H1 (cell line): ENCODE measurements around the gene RAB36. TPM values are rescaled to one million over a fixed set of nuclear protein-coding genes. Genes with fewer than 3 reads are reported as not detected.

Experiments used
- CTCF ChIA-PET: fragments of 300-600 bp; sonication (Branson Sonifier 250); formaldehyde crosslinking; loops from one replicate; lab custom pipeline; 2021; ENCODE audit not compliant: partially characterized antibody; lab: Charles Lee
- POLR2A ChIA-PET: fragments of 300-600 bp; sonication (Branson Sonifier 250); formaldehyde crosslinking; loops from one replicate; lab custom pipeline; 2021; ENCODE audit warnings: inconsistent platforms; ENCODE audit not compliant: partially characterized antibody; lab: Charles Lee
- DNase-seq, 2 experiments: peaks; one replicate each; pipeline versions ENCODE4 v3.0.0 to v3.0.0-alpha.2; 2010 to 2022; ENCODE audit warnings: low spot score in 2 of 2, low read depth in 1 of 2, mixed read lengths in 1 of 2
- FAIRE-seq: peaks from 2 replicates; lab custom pipeline; 2011; peaks lifted over from hg19 to GRCh38; lab: Jason Lieb, UNC
- H2AFZ ChIP-seq: 2 replicates; pipeline ENCODE4 v1.8.1; 2012; ENCODE audit warnings: low read length, inconsistent platforms
- H2AK5ac ChIP-seq: 2 replicates; pipeline ENCODE4 v1.6.1; 2013; ENCODE audit warnings: low read depth, low read length
- H2BK120ac ChIP-seq: replicated peaks from 2 replicates; pipeline ENCODE3; 2013; ENCODE audit warnings: low read depth, low read length, inconsistent platforms
- H2BK12ac ChIP-seq: 2 replicates; pipeline ENCODE4 v1.6.1; 2013; ENCODE audit warnings: low read depth, low read length
- H2BK15ac ChIP-seq: 2 replicates; pipeline ENCODE4 v1.6.1; 2013; ENCODE audit warnings: low read length
- H2BK20ac ChIP-seq: 2 replicates; pipeline ENCODE4 v1.6.1; 2013; ENCODE audit warnings: low read length
- H2BK5ac ChIP-seq: 2 replicates; pipeline ENCODE4 v1.6.1; 2013; ENCODE audit warnings: low read depth, low read length
- H3K14ac ChIP-seq: 2 replicates; pipeline ENCODE4 v1.6.1; 2013; ENCODE audit warnings: inconsistent platforms; ENCODE audit not compliant: insufficient read length
- H3K18ac ChIP-seq: 2 replicates; pipeline ENCODE4 v1.6.1; 2013; ENCODE audit warnings: low read length; ENCODE audit errors: extremely low read depth
- H3K23ac ChIP-seq: 2 replicates; pipeline ENCODE4 v1.6.1; 2013; ENCODE audit warnings: inconsistent platforms; ENCODE audit not compliant: insufficient read length
- H3K23me2 ChIP-seq: 2 replicates; pipeline ENCODE4 v1.6.1; 2013; ENCODE audit warnings: low read depth, low read length
- H3K27ac ChIP-seq: 2 replicates; pipeline ENCODE4 v1.6.1; 2011; ENCODE audit warnings: low read depth, low read length, inconsistent platforms
- H3K27me3 ChIP-seq, 4 experiments: replicated peaks in 1 of 4; 1 replicate in 1 of 4; 2 replicates in 3 of 4; pipeline versions ENCODE4 v1.6.1 to v1.8.1; 2011 to 2013; ENCODE audit warnings: low read length in 3 of 4, mild to moderate bottlenecking in 3 of 4, inconsistent platforms in 2 of 4, mixed read lengths in 2 of 4, moderate library complexity in 1 of 4; ENCODE audit not compliant: control insufficient read depth in 3 of 4, insufficient read depth in 3 of 4; ENCODE audit errors: extremely low read depth in 1 of 4
- H3K36me3 ChIP-seq, 4 experiments: 2 replicates each; pipeline versions ENCODE4 v1.6.1 to v1.8.1; 2011 to 2013; ENCODE audit warnings: mild to moderate bottlenecking in 4 of 4, low read length in 3 of 4, moderate library complexity in 2 of 4, control low read depth in 1 of 4, inconsistent platforms in 1 of 4; ENCODE audit not compliant: insufficient read depth in 4 of 4, control insufficient read depth in 2 of 4
- H3K4ac ChIP-seq: replicated peaks from 2 replicates; pipeline ENCODE3; 2013; ENCODE audit warnings: low read length, low read depth, mixed read lengths, inconsistent platforms; ENCODE audit not compliant: insufficient read length
- H3K4me1 ChIP-seq, 4 experiments: replicated peaks in 1 of 4; 1 replicate in 1 of 4; 2 replicates in 3 of 4; pipeline versions ENCODE4 v1.6.1 to v1.8.1; 2011 to 2013; ENCODE audit warnings: low read length in 3 of 4, inconsistent platforms in 2 of 4, mixed read lengths in 1 of 4; ENCODE audit not compliant: insufficient read depth in 4 of 4, control insufficient read depth in 3 of 4
- H3K4me2 ChIP-seq, 2 experiments: 2 replicates each; pipeline versions ENCODE4 v1.6.1 to v1.8.1; 2011 to 2013; ENCODE audit warnings: low read depth in 2 of 2, low read length in 2 of 2, control low read depth in 1 of 2, inconsistent platforms in 1 of 2, mild to moderate bottlenecking in 1 of 2; ENCODE audit not compliant: insufficient read depth in 1 of 2
- H3K4me3 ChIP-seq, 4 experiments: fragments of 200-600, 300-600 bp in 1 of 4; sonication (generic), shearing (Covaris generic), sonication (Bioruptor Twin) in 1 of 4; 2 replicates each; pipeline versions ENCODE4 v1.5.1 to v1.8.1; 2011 to 2016; ENCODE audit warnings: low read length in 4 of 4, low read depth in 3 of 4, control low read depth in 2 of 4, inconsistent platforms in 2 of 4, mild to moderate bottlenecking in 2 of 4, mixed read lengths in 1 of 4, moderate library complexity in 1 of 4; ENCODE audit not compliant: insufficient read depth in 2 of 4; ENCODE audit errors: extremely low read depth in 1 of 4
- H3K56ac ChIP-seq: replicated peaks from 2 replicates; pipeline ENCODE3; 2013; ENCODE audit warnings: low read depth, mild to moderate bottlenecking, mixed read lengths, low read length, inconsistent platforms; ENCODE audit not compliant: insufficient read length
- H3K79me1 ChIP-seq: 2 replicates; pipeline ENCODE4 v1.6.1; 2013; ENCODE audit warnings: low read depth, low read length, control low read depth
- H3K79me2 ChIP-seq, 2 experiments: 2 replicates each; pipeline versions ENCODE4 v1.6.1 to v1.8.1; 2012 to 2013; ENCODE audit warnings: low read length in 2 of 2, mild to moderate bottlenecking in 2 of 2, inconsistent platforms in 1 of 2; ENCODE audit not compliant: insufficient read depth in 2 of 2, control insufficient read depth in 1 of 2
- H3K9ac ChIP-seq, 4 experiments: replicated peaks in 1 of 4; 1 replicate in 1 of 4; 2 replicates in 3 of 4; pipeline versions ENCODE4 v1.6.1 to v1.8.1; 2011 to 2013; ENCODE audit warnings: low read depth in 3 of 4, low read length in 3 of 4, control low read depth in 2 of 4, mild to moderate bottlenecking in 2 of 4, moderate library complexity in 2 of 4, inconsistent platforms in 1 of 4; ENCODE audit errors: extremely low read depth in 1 of 4
- H3K9me3 ChIP-seq, 2 experiments: 2 replicates each; pipeline versions ENCODE4 v1.6.1 to v1.8.1; 2012 to 2013; ENCODE audit warnings: mild to moderate bottlenecking in 2 of 2, moderate library complexity in 2 of 2, control low read depth in 1 of 2, inconsistent platforms in 1 of 2, low read depth in 1 of 2, low read length in 1 of 2, mixed read lengths in 1 of 2; ENCODE audit not compliant: insufficient read depth in 2 of 2
- H4K20me1 ChIP-seq, 2 experiments: replicated peaks in 1 of 2; 2 replicates each; pipeline versions ENCODE3 to v1.8.1; 2011 to 2013; ENCODE audit warnings: inconsistent platforms in 2 of 2, low read length in 2 of 2, mild to moderate bottlenecking in 1 of 2; ENCODE audit not compliant: insufficient read depth in 2 of 2, control insufficient read depth in 1 of 2
- H4K5ac ChIP-seq: 2 replicates; pipeline ENCODE4 v1.6.1; 2013; ENCODE audit warnings: low read length, low read depth, mixed read lengths, inconsistent platforms; ENCODE audit not compliant: insufficient read length
- H4K8ac ChIP-seq: 2 replicates; pipeline ENCODE4 v1.8.0; 2013; ENCODE audit warnings: mild to moderate bottlenecking, moderate library complexity, low read length, inconsistent platforms; ENCODE audit not compliant: insufficient read depth; ENCODE audit errors: extremely low read depth
- H4K91ac ChIP-seq: replicated peaks from 2 replicates; pipeline ENCODE3; 2013; ENCODE audit warnings: low read length, mixed read lengths, inconsistent platforms; ENCODE audit not compliant: insufficient read length
- NANOG ChIP-seq: IDR thresholded peaks from 2 replicates; pipeline ENCODE4 v1.6.1; 2011; ENCODE audit warnings: low read length, low read depth, mild to moderate bottlenecking, inconsistent platforms; ENCODE audit not compliant: insufficient read depth, poor library complexity, severe bottlenecking
- POU5F1 ChIP-seq: IDR thresholded peaks from 2 replicates; pipeline ENCODE4 v1.6.1; 2011; ENCODE audit warnings: low read depth, mild to moderate bottlenecking, low read length, moderate library complexity
- RBBP5 ChIP-seq: IDR thresholded peaks from 2 replicates; pipeline ENCODE4 v1.7.1; 2012; ENCODE audit warnings: low read depth, mild to moderate bottlenecking, inconsistent platforms, low read length, moderate library complexity, borderline replicate concordance
- SIX5 ChIP-seq: IDR thresholded peaks from 2 replicates; pipeline ENCODE4 v1.6.1; 2011; ENCODE audit warnings: mild to moderate bottlenecking, low read depth, low read length
- WGBS, 2 experiments: shearing (Covaris generic) in 1 of 2; methylation state at CpG; one replicate each; pipeline versions ENCODE4 v1.1.6 to v1.1.7; 2013 to 2015; ENCODE audit warnings: low lambda C conversion rate in 2 of 2, mixed read lengths in 2 of 2, inconsistent platforms in 1 of 2, low coverage in 1 of 2, missing lambda C conversion rate in 1 of 2; ENCODE audit not compliant: insufficient replicate concordance in 2 of 2, insufficient coverage in 1 of 2, insufficient read length in 1 of 2; ENCODE audit errors: extremely low coverage in 1 of 2, missing lambda C conversion rate in 1 of 2; 5-methylcytosine and 5-hydroxymethylcytosine counted together
- polyA plus RNA-seq, 7 experiments: library from polyadenylated mRNA; depleted of rRNA in 3 of 7; stranded (reverse) in 5 of 7; unstranded in 2 of 7; fragments of >200 nt in 5 of 7; fragments of 200-250 nt in 2 of 7; gene quantifications; 1 replicate in 5 of 7; 2 replicates in 1 of 7; 4 replicates in 1 of 7; pipeline versions ENCODE4 v1.2.1 to v1.2.3, GENCODE V29; 2011 to 2013; ENCODE audit warnings: missing spikeins in 2 of 7, mixed read lengths in 2 of 7
- total RNA-seq: library from RNA; stranded (reverse); fragmentation: NEBNext Ultra II Directional; extraction: Animal tissue kit (Norgen Biotek cat#: 25700); gene quantifications from 2 replicates; pipeline ENCODE4 v1.2.1, GENCODE V29; 2021

RAB36 gene
- total and polyA plus RNA-seq, 2 of the 8 experiments (the other 6 are each of a cell fraction or from before 2014, with no cell fraction given): 1.0 to 1.5 TPM

GRCh38 chr22:23121424-23121823 is 23.9 kb upstream of the RAB36 start:
- POLR2A ChIA-PET: no interaction called here
- 85% methylated on average over 6 of the region's 9 CpGs; no CpG with 5 or more reads in 1 of the 2 experiments for WGBS, 2 experiments
- FAIRE-seq: no peak
- TF ChIP-seq RBBP5 (no peak), POU5F1 (no peak), SIX5 (no peak), NANOG (no peak)

More at GRCh38 chr22:23121424-23121823, 23.9 kb upstream of the RAB36 start:
- DNase-seq: no peak
- H2AK5ac ChIP-seq: no peak overlapping the region; the same call in 1 of the 2 replicates
- no peak overlapping the region for H2BK120ac ChIP-seq
- H3K4me2 ChIP-seq: no peak overlapping the region
- CTCF ChIA-PET: interaction anchor here (0.5 to 24.3 kb wide), 9 partner anchors 8 to 714 kb away, joined by 3 to 384 read pairs (median 4); no protein-coding TSS in a partner anchor
- H4K5ac ChIP-seq: no peak overlapping the region
- H3K23ac ChIP-seq: no peak overlapping the region
- no peak overlapping the region for H3K9ac ChIP-seq
- H3K79me2 ChIP-seq: no peaks in the 10 kb centered on the region
- H3K4me1 ChIP-seq: peaks cover 0 to 5% (median 2%) of the 10 kb centered on the region in 4 experiments; a peak in 2 of 7 replicates
- H2BK20ac ChIP-seq: no peak overlapping the region
- no peak overlapping the region for H2BK12ac ChIP-seq
- peaks cover 3 to 4% of the 10 kb centered on the region in 2 experiments for H4K20me1 ChIP-seq
- H3K27ac ChIP-seq: no peak overlapping the region
- H3K4me3 ChIP-seq: no peak overlapping the region
- no peak overlapping the region for H4K8ac ChIP-seq
- no peak overlapping the region for H3K4ac ChIP-seq
- H3K23me2 ChIP-seq: no peaks in the 10 kb centered on the region
- H3K27me3 ChIP-seq: peaks cover 0 to 11% (median 5%) of the 10 kb centered on the region in 4 experiments; a peak in 3 of 7 replicates
- no peaks in the 10 kb centered on the region; a peak in 2 of 8 replicates for H3K36me3 ChIP-seq
- H3K18ac ChIP-seq: no peak overlapping the region
- no peak overlapping the region for H4K91ac ChIP-seq
- no peaks in the 10 kb centered on the region for H3K79me1 ChIP-seq
- H3K56ac ChIP-seq: no peak overlapping the region
- H3K9me3 ChIP-seq: no peaks in the 10 kb centered on the region
- H2AFZ ChIP-seq: no peak overlapping the region
- H3K14ac ChIP-seq: no peak overlapping the region
- no peak overlapping the region for H2BK5ac ChIP-seq
- H2BK15ac ChIP-seq: no peak overlapping the region
